Left hindlimb (tissue), 1 donor: ENCODE data around the gene ERCC4.

ENCODE experiments used
- DNase-seq: peaks from one replicate; pipeline ENCODE4 v3.0.0-alpha.2; 2018

The ERCC4 gene

DNA sequence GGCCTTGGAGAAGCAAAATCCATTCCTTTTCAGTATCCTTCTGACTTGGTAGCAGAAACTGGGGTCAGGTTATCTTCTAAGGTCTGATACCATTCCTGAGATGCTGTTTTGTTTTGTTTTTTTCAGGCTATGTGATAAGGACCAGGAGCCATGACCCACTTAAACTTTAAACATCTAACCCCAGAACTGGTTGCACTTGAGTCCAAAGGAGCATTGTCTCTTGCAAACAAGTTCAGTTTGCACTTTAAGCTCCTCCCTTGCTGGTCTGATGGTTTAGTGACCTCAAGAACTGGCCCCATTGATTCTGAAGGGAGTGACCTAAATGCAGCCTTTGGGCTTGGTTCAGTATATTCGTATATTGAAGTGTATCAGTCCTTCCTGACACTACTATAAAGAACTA lies 75.2 kb downstream of the ERCC4 start:
- DNase-seq: no peak

DNA sequence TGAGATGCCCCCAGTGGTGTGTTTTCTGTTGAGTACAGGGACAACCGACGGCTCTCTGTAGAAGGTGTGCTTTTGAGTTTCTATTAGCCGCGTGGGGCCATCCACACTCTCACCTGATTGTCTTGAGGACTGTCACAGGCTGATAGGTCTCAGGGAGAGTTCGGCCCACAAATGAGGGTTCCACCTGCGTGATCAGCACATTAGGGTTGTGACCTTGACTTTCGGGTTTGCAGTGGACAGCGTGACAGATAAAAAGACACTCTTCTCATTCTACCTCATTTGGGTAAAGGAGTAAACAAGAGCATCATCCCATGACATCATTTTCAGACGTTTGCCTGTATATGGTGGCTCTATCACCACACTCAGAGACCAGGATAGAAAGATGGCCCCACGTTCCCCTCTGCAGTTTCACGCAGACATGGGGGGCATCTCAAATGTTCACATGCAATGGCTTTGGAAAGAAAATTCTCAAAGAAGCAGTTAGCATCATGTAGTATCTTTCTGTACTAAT lies 76.9 kb downstream of the ERCC4 start:
- DNase-seq: no peak

DNA sequence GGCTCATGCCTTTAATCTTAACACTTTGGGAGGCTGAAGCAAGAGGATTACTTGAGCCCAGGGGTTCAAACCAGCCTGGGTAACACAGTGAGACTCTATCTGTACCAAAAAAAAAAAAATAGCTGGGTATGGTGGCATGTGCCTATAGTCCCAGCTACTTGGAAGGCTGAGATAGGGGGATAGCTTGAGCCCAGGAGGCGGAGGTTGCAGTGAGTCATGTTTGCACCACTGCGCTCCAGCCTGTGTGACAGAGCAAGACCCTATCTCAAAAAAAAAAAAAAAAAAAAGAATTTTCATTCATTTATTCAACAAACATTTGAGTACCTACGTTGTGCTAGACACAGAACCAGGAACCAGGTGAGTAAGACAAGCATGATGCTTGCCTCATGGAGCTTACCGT lies 77.6 kb downstream of the ERCC4 start:
- DNase-seq: no peak

DNA sequence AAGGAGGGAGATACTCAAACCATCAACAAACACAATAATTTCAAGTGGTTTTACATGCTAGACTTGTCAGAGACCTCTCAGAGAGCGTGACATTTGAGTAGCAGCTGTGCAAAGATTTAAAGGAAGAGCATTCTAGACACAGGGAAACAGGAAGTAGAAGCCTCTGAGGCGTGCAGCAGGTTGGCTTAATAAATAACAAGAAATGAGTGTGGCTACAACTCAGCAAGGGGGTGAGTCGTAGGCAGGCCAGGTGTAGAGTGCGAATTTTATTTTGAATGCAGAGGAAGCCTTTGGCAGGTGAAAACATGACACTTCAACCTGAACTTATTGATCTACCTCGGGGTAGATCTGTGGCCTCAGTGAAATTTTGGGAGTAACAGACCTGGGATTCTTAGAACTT lies 78.0 kb downstream of the ERCC4 start:
- no peak for DNase-seq

DNA sequence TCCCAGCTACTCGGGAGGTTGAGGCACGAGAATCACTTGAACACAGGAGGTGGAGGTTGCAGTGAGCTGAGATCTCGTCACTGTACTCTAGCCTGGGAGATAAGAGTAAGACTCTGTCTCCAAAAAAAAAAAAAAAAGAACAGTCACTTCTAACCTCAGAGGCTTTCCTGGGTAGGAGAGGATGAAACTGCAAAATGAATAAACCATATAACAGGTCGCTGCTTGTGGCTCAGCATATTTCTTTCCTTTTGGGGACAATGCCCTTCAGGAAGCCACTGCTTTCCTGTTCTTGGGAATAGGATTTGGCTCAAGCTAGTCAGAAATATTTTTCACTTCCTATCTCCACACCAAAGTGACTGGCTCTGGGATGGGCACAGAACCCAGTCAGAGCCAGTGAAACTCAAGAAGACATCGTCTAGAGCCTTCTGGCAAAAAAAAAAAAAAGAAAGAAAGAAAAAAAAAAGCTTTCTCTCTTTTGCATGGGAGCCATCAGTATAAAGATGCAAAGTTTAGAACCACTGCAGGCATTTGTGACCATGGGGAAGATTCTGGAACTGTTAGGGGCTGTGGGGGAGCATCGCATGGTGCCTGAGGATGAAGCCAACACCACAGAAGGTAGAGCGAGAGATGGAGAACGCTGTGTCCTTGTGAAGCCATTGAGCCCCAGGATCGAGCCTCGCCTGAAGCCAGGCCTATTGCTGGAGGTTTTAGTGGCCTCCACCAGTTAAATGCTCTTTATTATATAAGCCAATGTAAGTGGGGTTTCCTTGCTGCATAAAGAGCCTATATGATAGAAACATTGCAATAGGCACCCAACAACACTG lies 79.3 kb downstream of the ERCC4 start:
- DNase-seq: no peak

DNA sequence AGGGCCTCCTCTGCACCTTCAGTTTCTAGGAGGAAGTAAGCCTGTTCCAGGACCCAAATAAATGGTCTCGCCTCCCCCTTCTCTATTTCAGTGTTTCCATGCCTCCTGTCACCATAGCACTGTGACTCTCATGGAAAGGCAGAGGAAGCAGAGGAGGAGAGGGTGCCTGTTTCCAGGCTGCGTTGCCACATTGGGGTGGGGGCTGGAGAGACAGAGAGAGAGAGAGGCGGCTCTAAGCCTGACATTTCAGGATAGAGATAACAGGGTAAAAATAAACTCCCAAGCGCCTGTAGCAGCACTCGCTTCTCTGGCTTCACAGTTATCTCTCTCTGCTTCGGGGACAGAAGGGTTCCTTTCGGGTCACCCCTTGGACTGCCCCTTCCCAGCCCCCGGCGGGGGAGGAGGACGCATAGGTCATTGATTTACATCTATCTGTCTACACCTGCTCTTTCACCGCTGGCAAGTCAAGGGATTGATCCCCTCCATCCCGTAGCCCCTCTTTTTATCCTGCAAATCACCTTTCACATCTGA lies 80.0 kb downstream of the ERCC4 start:
- DNase-seq: no peak

DNA sequence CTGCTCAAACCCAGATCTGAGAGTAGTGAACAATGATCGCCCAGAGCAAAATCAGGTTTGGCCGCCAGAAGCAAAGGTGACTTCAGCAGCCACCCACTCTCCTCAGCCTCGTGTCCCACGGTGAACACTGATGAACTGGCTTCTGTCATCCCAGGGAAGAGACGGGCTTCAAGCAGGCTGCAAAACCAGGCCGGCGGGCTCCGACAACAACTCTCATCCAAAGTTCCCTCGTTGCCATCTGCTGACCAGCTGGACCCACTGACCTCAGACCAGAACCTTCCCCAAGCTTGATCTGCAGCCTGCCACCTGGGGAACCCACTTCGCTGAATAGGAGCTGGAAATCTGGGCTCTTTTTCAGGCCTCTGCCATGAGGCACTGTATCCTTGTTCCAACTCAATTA lies 81.6 kb downstream of the ERCC4 start:
- no peak for DNase-seq
